HG02678 (cell line): ENCODE data around the gene DLG3.
A peak's percentile ranks its signal among the peaks of the same experiment; 100 is the strongest.

Experiments
- ATAC-seq: cut with Tn5 transposase; IDR thresholded peaks from one replicate; pipeline ENCODE4 v1.9.1; 2021; ENCODE audit warnings: mild to moderate bottlenecking, moderate library complexity; ENCODE audit not compliant: unreplicated experiment

The DLG3 gene

DNA sequence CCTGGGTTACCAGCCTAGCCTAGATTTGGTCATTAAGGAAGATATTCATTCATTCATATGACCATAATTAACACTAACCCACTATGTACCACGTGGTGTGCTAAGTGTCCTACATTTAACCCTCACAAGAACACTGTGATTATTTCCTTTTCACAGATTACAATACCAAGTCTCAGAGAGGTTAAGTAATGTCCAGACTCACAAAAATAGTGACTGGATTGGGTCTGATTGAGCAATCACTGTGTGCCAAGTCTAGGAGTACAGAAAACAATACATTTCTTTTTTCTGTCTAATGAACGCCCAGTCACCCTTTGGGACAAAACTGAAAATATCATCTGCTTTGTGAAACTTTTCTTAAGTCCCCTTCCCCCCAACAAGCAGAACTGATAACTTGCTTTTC is 7.6 kb upstream of the DLG3 start:
- no peak for ATAC-seq

GRCh38 chrX:70437921-70438665 is 6.5 kb upstream of the DLG3 start:
- no peak for ATAC-seq

DNA sequence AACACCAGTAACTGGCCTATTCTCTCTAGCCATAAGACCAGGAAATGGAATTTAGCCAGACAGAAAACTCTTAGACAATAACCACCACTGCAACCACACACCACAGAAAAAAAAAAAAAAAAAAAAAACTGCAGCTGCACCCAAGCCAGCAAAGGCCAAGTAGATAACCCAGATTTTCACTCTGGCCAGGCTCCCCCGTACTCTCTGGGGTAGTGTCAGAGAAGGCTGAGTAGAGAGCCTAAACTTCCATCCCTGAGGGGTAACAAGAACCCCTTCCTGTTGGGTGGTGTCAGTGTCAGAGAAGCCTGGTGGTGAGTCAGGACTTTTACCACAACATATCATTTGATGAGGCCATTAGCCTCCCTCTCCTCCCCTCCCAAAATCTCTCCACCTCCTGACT is 5.6 kb upstream of the DLG3 start:
- no peak for ATAC-seq

DNA sequence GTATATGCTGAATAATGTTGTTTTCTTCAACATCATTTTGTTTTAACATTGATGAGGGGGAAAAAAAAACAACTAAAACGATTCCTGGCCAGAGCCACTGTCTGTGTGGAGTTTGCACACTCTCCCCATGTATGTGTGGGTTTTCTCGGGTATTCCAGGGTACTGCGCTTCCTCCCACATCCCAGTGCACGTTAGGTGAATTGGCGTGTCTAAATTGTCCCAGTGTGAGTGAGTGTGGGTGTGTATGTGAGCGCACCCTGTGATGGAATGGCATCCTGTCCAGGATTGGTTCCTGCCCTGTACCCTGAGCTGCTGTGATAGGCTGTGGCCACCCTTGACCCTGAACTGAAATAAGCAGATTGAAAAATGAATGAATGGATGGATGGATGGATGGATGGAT is 2.4 kb upstream of the DLG3 start:
- ATAC-seq: no peak

- ATAC-seq: no peak
These were observed 466 bp downstream of the DLG3 start for GRCh38 chrX:70444946-70445656.

DNA sequence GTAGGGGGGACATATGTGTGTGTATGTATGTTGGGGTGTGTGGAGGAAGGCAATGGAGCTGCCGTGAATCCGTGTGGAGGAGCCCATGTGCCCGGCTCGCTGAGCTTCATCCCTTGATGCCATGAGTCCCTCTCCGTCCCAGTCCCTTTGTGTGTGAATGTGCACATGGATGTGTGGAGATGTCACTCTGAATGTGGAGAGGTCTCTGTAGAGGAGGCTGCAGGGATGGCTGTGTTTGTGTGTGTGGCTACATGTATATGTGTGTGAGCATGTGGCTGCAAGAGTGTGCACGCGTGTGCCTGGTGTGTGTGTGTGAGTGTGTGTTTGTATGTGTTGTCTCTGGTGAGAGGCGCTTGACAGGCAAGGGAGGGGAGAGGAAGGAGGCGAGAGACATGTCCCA is 1.3 kb downstream of the DLG3 start:
- ATAC-seq: no peak

GRCh38 chrX:70446380-70447350 is 2.0 kb downstream of the DLG3 start:
- ATAC-seq: no peak

GRCh38 chrX:70449457-70449966 is 4.9 kb downstream of the DLG3 start:
- ATAC-seq: no peak

- ATAC-seq: peak; percentile 55
These were observed 7.6 kb downstream of the DLG3 start for GRCh38 chrX:70452143-70452733.

DNA sequence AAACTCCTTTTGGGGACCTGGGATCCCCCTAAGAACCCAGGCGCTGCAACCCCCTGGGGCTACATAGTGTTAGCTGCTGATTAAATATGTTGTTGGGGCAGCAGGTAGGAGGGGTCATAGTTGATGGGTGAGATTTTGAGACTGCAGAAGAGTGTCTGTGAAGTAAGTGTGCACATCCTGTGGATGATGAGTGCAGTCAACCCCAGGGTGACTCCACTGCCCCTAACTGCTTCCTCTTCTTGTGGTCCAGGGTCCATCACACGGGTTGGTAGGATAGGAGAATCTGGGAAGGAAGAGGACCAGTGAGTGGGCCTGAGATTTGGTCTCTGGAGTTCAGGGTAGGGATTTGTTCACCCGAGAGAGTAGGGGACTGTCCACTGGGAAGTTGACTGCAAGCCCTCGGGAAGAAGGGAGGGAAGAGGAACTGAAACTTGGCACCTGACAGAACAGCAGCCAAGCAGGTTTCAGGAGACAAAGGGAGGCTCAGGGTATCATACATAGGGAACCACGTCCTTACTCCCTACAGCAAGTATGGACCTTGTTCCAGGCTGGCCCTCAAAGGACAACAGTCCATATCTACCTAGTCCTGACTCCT is 8.5 kb downstream of the DLG3 start:
- no peak for ATAC-seq

- ATAC-seq: peak; percentile 44
These were observed 10.1 kb downstream of the DLG3 start for GRCh38 chrX:70454441-70455365.

DNA sequence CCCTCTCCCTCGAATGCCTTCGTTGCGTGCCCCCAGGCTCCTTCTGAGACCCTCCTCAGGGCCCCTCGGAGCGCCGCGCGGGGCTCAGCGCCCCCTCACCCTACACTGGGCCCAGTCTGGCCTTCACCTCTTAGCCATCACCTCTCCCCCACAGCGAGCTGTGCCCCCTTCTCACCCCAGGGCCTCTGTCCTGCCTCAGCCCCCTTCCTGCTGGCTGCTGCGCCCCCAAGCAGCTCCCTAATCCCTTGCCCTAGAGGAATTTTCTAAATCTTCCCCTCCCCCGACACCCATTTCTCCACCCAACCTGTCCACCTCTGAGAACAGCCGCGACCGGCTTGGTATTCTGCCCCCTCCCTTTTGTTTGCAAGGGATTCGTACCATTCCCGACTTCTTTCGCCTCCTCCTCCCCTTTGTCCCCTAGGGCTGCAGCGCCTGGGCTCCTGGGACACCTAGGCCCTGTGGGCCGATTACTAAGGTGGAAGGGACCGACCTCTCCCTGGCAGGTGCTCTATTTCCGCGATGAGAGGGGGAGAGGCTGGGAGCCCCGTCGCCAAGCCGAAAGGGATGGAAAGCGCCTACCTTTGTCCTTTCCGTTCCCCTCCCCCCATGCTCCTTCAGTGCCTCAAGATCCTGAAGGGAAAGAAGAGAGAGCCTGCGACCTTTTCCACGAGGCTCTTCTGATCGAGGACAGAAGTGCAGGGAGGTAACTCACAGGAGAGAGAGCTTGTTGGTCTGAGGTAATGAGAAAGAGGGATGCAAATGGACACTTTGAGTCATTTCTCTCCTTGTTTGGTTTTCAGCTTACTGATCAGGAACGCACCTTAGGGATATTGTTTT is 10.9 kb downstream of the DLG3 start:
- ATAC-seq: peak; percentile 23

GRCh38 chrX:70456256-70456655 is 11.6 kb downstream of the DLG3 start:
- peak; percentile 26 for ATAC-seq

GRCh38 chrX:70461026-70461425 is 16.4 kb downstream of the DLG3 start:
- no peak for ATAC-seq

DNA sequence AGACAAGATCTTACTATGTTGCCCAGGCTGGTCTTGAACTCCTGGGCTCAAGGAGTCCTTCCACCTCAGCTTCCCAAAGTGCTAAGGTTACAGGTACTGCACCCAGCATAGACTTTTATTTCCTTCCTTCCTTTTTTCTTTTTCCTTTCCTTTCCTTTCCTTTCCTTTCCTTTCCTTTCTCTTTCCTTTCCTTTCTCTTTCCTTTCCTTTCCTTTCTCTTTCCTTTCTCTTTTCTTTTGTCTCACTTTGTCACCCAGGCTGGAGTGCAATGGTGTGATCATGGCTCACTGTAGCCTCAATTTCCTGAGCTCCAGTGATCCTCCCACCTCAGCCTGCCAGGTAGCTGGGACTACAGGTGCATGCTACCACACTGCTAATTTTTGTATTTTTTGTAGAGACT is 19.4 kb downstream of the DLG3 start:
- no peak for ATAC-seq

GRCh38 chrX:70466968-70467367 is 22.3 kb downstream of the DLG3 start:
- no peak for ATAC-seq

DNA sequence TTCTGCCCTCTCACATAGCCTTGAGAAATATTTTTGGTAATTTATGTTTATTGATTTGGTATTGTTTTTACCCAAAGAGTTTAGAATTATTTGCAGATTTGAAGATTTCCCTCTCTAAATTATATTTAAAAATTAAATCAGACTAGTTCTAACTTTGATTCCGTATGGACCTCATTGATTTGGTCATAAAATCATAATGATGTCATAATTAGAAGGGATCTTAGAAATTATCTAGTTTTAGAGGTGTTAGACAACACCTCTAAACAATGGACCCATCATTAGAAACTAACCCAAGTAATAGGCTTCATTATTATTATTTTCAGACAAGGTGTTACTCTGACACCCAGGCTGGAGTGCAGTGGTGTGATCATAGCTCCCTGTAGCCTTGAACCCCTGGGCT is 24.1 kb downstream of the DLG3 start:
- ATAC-seq: no peak

- peak; percentile 72 for ATAC-seq
These were observed 26.2 kb downstream of the DLG3 start for GRCh38 chrX:70470850-70471289.
